ENCODE measurements around the gene METTL6.

Gene METTL6

DNA sequence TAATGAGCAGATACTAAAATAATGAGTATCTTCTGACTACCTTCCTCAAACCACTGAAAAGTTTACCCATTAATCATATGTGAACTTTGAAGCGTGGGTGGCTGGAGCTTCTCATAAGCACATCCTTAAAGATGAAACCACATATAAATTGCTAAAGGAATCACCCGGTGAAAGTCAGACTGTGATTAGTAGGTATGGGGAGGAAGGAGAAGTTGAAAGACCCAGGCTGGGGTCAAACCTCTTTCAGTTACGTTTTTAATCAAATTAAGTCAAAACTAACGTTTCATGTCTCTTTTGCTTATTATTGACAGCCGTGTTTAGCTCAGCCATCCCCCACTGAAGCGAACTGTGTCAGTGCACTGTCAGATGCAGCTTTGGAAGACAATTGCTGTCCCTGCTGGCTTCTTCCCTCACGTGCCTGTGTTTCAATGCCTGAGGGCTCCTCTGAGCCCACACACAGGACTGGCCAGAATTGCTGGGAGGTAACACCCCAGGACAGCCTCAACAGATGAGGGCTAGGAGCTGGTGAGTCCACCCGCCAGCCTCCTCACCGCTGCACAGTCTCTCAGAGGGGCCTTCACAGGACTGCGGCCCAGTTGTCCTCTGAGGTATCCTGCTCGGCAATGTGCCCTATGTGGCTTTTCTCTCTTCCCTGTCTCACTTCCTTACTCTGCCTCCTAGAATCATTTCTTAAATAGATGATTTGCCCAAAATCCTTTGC lies 65.7 kb downstream of the METTL6 start:
- no peak for DNase-seq

DNA sequence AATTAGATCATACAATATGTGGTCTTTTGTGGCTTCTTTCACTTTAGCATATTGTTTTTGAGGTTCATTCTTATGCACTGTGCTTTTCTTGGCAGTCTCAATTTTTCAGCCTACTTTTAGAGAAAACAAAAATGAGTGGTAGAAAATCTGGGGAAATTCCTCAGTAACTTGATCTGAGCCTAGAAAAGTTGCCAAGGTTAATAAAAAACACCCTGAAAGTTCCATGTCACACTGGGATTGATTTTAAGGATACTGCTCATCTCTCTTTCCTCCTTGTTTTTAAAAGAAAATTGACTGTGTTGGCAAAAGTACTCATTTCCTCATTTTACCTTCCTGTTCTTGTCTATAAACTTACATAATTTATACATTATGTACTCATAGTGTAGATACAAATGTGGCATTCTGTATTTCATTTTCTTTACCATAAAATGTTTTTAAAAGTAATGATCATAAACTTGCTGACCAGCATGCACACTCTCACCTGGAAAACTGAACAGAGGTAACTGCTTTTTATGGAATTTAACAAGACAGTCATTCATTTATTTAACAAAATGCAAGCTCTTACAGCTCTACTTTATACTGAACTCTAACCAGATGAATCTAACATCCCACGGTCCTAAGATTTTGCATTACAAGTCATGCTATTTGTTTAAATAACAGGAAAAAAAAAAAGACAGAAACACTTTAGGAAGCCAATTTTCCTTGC lies 66.4 kb downstream of the METTL6 start:
- no peak for DNase-seq

Measured in NCI-H1436 treated with DMSO at 0.1 percent for 48 hours (cell line).